Neural cell (in vitro differentiated cells): ENCODE data around the gene USP25. TPM values are rescaled to one million over a fixed set of nuclear protein-coding genes. Genes with fewer than 3 reads are reported as not detected.

Experiments
- H2AFZ ChIP-seq: fragments of 200-600, 300-800 bp; sonication (generic), shearing (Covaris generic); 2 replicates; pipeline ENCODE4 v1.6.0; 2014; ENCODE audit warnings: low read depth, mild to moderate bottlenecking, antibody characterized with exemption, low read length, moderate library complexity
- H3F3A ChIP-seq: fragments of 200-600 bp; shearing (Covaris generic); 2 replicates; pipeline ENCODE4 v1.6.1; 2016; ENCODE audit warnings: mild to moderate bottlenecking, moderate library complexity, mixed read lengths, antibody characterized with exemption, low read length; ENCODE audit not compliant: insufficient read depth, poor library complexity, severe bottlenecking
- H3K27ac ChIP-seq: fragments of 200-600, 300-800 bp; sonication (generic), shearing (Covaris generic); 2 replicates; pipeline ENCODE4 v1.5.1; 2014; ENCODE audit warnings: mild to moderate bottlenecking, low read length, moderate library complexity
- H3K27me3 ChIP-seq: fragments of 300-800, 200-600 bp; sonication (generic), shearing (Covaris generic); 2 replicates; pipeline ENCODE4 v1.6.0; 2014; ENCODE audit warnings: mild to moderate bottlenecking, low read depth, low read length, moderate library complexity; ENCODE audit not compliant: insufficient read depth
- H3K36me3 ChIP-seq: fragments of 300-800, 200-600 bp; sonication (generic), shearing (Covaris generic); 2 replicates; pipeline ENCODE4 v1.5.1; 2014; ENCODE audit warnings: mild to moderate bottlenecking, antibody characterized with exemption, low read length, moderate library complexity; ENCODE audit not compliant: insufficient read depth
- H3K4me2 ChIP-seq: fragments of 300-800, 200-600 bp; sonication (generic), shearing (Covaris generic); 2 replicates; pipeline ENCODE4 v1.6.0; 2014; ENCODE audit warnings: mild to moderate bottlenecking, low read length
- H3K4me3 ChIP-seq: fragments of 300-800, 200-600 bp; sonication (generic), shearing (Covaris generic); 2 replicates; pipeline ENCODE4 v1.5.1; 2014; ENCODE audit warnings: mild to moderate bottlenecking, low read length, moderate library complexity
- H3K79me2 ChIP-seq: fragments of 200-600 bp; shearing (Covaris generic); replicated peaks from 2 replicates; pipeline ENCODE4 v1.6.0; 2014; ENCODE audit warnings: mild to moderate bottlenecking, low read length, moderate library complexity; ENCODE audit not compliant: insufficient read depth
- H3K9ac ChIP-seq: fragments of 300-800, 200-600 bp; sonication (generic), shearing (Covaris generic); 2 replicates; pipeline ENCODE4 v1.6.1; 2016; ENCODE audit warnings: mild to moderate bottlenecking, low read length, mixed read lengths
- H3K9me2 ChIP-seq: fragments of 200-600 bp; shearing (Covaris generic); 2 replicates; pipeline ENCODE4 v1.6.1; 2016; ENCODE audit warnings: mild to moderate bottlenecking, low read length, mixed read lengths; ENCODE audit not compliant: insufficient read depth
- H3K9me3 ChIP-seq: fragments of 200-600, 300-800 bp; sonication (generic), shearing (Covaris generic); 2 replicates; pipeline ENCODE4 v1.6.1; 2016; ENCODE audit warnings: mild to moderate bottlenecking, mixed run types, low read length, moderate library complexity, mixed read lengths
- H4K20me1 ChIP-seq: fragments of 200-600 bp; shearing (Covaris generic); 2 replicates; pipeline ENCODE4 v1.6.1; 2016; ENCODE audit warnings: mild to moderate bottlenecking, mixed run types; ENCODE audit not compliant: insufficient read depth
- CTCF ChIP-seq: fragments of 450-650 bp; IDR thresholded peaks from 2 replicates; pipeline ENCODE4 v1.5.1; 2014; ENCODE audit warnings: antibody characterized with exemption, mild to moderate bottlenecking, moderate library complexity; ENCODE audit not compliant: poor library complexity, severe bottlenecking
- EP300 ChIP-seq: fragments of 450-650 bp; conservative IDR thresholded peaks from 2 replicates; pipeline ENCODE4 v1.6.1; 2014; ENCODE audit warnings: antibody characterized with exemption, mild to moderate bottlenecking, moderate library complexity; ENCODE audit not compliant: poor library complexity, severe bottlenecking
- EZH2 ChIP-seq: fragments of 200-600, 300-800 bp; shearing (Covaris generic), sonication (generic); IDR thresholded peaks from 2 replicates; pipeline ENCODE4 v1.6.1; 2014; ENCODE audit warnings: antibody characterized with exemption, low read length, borderline replicate concordance, mild to moderate bottlenecking; ENCODE audit not compliant: insufficient read depth, poor library complexity, severe bottlenecking
- MXI1 ChIP-seq: fragments of 450-650 bp; conservative IDR thresholded peaks from 2 replicates; pipeline ENCODE4 v1.6.1; 2014; ENCODE audit warnings: antibody characterized with exemption, mild to moderate bottlenecking; ENCODE audit not compliant: poor library complexity, severe bottlenecking
- POLR2AphosphoS5 ChIP-seq: IDR thresholded peaks from 2 replicates; pipeline ENCODE4 v1.6.1; 2012
- RAD21 ChIP-seq: fragments of 450-650 bp; conservative IDR thresholded peaks from 2 replicates; pipeline ENCODE4 v1.6.1; 2014; ENCODE audit warnings: antibody characterized with exemption, mild to moderate bottlenecking, moderate library complexity
- REST ChIP-seq: IDR thresholded peaks from 2 replicates; pipeline ENCODE4 v1.6.1; 2012; ENCODE audit warnings: borderline replicate concordance
- SMC3 ChIP-seq: fragments of 450-650 bp; conservative IDR thresholded peaks from 2 replicates; pipeline ENCODE4 v1.6.1; 2014; ENCODE audit warnings: antibody characterized with exemption, mild to moderate bottlenecking, moderate library complexity; ENCODE audit not compliant: poor library complexity
- TAF1 ChIP-seq: IDR thresholded peaks from 2 replicates; pipeline ENCODE4 v1.6.1; 2012; ENCODE audit warnings: low read depth
- polyA plus RNA-seq: library from polyadenylated mRNA; depleted of rRNA; stranded (reverse); fragments of >200 nt; gene quantifications from 2 replicates; pipeline ENCODE4 v1.2.3, GENCODE V29; 2014

USP25 gene
- polyA plus RNA-seq, 1 donor from 2014 or later = 19.2 TPM

GRCh38 chr21:15795533-15795932, 65.8 kb downstream of the USP25 start:
- no peaks in the 10 kb centered on the region for H3K79me2 ChIP-seq
- no peak overlapping the region for H2AFZ ChIP-seq
- H3K27me3 ChIP-seq = no peaks in the 10 kb centered on the region
- no peaks in the 10 kb centered on the region for H3K9me2 ChIP-seq
- TF ChIP-seq REST = no peak
- no peak for TF ChIP-seq EP300
- TF ChIP-seq RAD21 = no peak
- H3K4me3 ChIP-seq = no peak overlapping the region
- no peak overlapping the region for H3K27ac ChIP-seq
- no peaks in the 10 kb centered on the region for H3F3A ChIP-seq
- no peak overlapping the region for H3K9ac ChIP-seq
- H4K20me1 ChIP-seq = no peaks in the 10 kb centered on the region
- no peaks in the 10 kb centered on the region for H3K9me3 ChIP-seq
- no peaks in the 10 kb centered on the region for H3K36me3 ChIP-seq
- H3K4me2 ChIP-seq = no peak overlapping the region

GRCh38 chr21:15797577-15798363, 68.0 kb downstream of the USP25 start:
- Histone ChIP-seq H3F3A (no peaks in the 10 kb centered on the region), H3K9me2 (no peaks in the 10 kb centered on the region), H3K4me3 (no peak overlapping the region), H3K4me2 (no peak overlapping the region), H3K9me3 (no peaks in the 10 kb centered on the region), H3K9ac (no peak overlapping the region), H3K27ac (no peak overlapping the region), H3K79me2 (no peaks in the 10 kb centered on the region), H3K27me3 (no peaks in the 10 kb centered on the region), H3K36me3 (no peaks in the 10 kb centered on the region), H4K20me1 (no peaks in the 10 kb centered on the region), H2AFZ (no peak overlapping the region)
- TF ChIP-seq EP300 (no peak), TAF1 (no peak), REST (no peak), SMC3 (no peak), MXI1 (no peak), EZH2 (no peak), RAD21 (no peak), CTCF (no peak), POLR2AphosphoS5 (no peak)
